ENCODE measurements around the gene ARMH3.

ARMH3 gene

DNA sequence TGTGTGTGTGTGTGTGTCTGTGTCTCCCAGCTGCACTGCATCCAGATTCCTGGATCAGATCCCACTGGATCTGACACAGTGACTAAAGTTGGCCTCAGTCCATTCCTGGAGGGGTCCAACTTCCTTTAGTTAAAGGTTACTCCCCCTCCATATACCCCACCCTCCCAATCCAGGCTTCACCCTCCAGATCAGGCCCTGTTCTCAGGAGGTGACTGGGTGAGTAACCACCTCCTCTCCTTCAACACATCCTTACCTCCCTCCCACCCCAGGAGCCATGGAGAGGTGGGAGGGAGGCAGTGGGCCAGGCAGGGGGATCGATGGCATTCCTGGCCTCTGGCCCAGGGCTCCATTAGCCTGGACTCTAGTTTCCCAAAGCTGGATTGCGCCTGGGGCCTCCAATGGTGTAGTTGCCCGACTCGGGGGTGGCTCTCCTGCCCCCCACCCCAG lies 223.6 kb downstream of the ARMH3 start:
- FAIRE-seq (no peak), DNase-seq (ENCODE audit: low spot score) (no peak)

DNA sequence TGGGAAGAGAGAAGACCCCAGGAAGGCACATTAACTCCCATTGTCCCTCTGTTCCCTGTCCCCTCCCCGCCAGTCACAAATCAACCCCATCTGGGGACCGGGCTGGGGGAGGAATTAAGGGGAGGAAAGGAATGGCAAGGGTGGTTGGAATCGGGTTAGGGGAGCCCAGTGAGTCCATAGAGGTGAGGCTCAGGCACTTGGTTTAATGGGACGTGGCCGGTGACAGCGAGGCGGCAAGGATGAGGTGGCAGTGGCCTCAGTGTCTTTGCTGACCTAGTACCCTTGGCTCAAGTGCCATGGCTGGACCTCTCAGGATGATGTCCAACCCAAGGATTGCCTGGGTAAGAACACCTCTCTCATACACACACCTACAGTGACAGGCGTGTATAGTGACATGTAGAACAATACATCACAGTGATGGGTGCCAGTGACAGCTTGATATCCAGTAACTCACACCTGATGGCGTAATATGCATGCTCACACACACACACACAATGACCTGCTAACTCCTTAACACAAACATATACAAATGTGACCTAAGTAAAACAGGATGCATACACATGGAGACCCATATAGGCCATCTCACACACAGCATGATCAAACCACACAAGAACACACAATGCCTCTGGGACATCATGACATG lies 224.7 kb downstream of the ARMH3 start:
- no peak for FAIRE-seq

GRCh38 chr10:101830322-101831168 lies 225.4 kb downstream of the ARMH3 start:
- peak; percentile 96 for FAIRE-seq
- peak; percentile 39 for DNase-seq (ENCODE audit: low spot score)

More for the DNA sequence above, 224.7 kb downstream of the ARMH3 start:
- no peak for DNase-seq (ENCODE audit: low spot score)

DNA sequence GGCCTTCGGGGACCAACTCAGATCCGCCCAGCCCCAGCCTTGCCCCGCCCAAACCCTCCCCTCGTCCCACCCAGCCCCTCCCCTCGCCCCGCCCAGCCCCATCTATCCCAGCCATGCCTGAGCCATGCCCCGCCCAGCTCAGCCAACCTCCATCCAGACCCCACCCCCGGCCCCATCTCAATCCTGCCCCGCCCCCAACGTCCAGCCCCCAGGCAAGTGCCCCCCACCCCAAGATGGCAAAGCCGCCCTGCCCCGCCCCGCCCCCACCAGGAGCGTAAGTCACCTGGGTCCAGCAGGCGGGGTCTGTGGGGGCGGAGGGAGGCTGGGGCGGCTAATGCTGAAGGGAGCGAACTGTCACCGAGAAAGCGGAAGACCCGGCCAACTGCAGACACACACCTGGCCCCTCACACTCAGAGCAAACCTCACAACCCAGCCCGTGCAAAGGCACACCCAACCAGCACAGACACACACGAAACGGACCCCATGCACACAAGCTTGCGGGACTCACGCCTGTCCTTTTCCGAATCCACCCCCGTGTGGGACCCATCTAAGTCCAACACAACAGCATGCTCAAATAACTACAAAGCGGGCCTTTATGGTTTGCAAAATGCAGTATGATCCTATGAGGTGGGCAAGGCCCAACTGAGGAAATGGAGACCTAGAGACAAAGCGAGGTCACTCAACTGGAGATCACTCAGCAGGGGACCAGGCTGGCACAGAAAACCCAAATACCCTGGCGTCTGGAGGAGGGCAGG lies 226.2 kb downstream of the ARMH3 start:
- FAIRE-seq (no peak), DNase-seq (ENCODE audit: low spot score) (no peak)

- DNase-seq (ENCODE audit: low spot score), result no peak
- FAIRE-seq, result no peak
Observed at GRCh38 chr10:101828766-101829551, 227.0 kb downstream of the ARMH3 start.

DNA sequence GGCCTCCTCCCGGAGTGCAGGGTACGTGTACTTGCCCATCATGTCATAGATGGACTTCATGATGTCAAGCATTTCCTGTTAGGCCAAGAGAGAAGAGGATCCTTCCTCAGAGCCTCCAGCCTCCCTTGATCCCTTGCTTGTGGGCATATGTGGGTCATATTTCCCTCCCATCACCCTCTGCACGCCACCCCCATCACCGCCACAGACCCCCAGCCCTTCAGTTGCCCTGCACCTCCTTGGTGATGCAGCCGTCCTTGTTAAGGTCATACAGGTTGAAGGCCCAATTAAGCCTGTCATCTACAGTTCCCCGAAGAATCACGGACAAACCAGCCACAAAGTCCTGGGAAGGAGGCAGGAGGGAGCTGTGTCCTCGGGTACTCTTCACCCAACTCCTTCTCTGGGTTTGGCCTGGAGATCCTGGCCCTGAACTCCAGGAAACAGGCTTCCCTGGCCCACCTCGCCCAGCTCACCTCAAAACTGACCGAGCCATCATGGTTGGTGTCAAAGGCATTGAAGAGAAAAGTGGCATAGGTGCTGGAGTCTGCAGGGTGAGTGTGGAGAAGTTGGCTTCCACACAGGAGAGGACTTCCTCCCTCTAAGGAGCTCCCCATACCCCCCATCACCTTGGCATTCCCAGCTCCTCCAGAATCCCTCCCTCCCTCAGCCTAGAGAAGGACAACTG lies 227.9 kb downstream of the ARMH3 start:
- DNase-seq (ENCODE audit: low spot score) (no peak), FAIRE-seq (no peak)

DNA sequence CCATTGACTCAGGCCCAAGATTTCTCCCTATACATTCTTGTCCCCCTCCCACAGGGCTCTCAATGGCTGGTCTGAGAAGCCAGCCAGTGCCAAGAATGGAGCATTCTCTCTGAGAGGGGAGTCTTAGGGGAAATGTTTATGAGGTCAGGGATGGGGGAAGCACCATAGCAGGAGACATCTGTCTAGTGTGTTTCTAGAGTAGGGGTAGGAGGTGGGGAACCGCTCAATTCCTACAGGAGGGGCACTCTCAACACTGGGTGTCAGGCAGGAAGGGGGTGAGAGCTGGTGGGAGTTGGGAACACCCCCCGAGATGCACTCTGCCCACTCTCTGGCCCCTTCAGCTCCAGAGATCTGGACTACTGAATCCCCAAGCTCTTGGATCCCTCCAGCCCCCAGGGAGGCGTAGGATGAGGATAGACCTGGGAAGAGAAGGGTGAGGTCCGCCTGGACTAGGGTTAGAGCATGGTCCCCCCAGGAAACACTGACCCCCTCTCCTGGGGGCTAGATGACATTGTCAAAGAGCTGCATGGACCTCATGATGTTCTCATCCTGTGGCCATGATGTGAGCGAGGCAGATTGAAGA lies 229.0 kb downstream of the ARMH3 start:
- DNase-seq (ENCODE audit: low spot score), result no peak
- no peak for FAIRE-seq

- FAIRE-seq (no peak), DNase-seq (ENCODE audit: low spot score) (no peak)
Observed at GRCh38 chr10:101824736-101825135, 231.2 kb downstream of the ARMH3 start.

DNA sequence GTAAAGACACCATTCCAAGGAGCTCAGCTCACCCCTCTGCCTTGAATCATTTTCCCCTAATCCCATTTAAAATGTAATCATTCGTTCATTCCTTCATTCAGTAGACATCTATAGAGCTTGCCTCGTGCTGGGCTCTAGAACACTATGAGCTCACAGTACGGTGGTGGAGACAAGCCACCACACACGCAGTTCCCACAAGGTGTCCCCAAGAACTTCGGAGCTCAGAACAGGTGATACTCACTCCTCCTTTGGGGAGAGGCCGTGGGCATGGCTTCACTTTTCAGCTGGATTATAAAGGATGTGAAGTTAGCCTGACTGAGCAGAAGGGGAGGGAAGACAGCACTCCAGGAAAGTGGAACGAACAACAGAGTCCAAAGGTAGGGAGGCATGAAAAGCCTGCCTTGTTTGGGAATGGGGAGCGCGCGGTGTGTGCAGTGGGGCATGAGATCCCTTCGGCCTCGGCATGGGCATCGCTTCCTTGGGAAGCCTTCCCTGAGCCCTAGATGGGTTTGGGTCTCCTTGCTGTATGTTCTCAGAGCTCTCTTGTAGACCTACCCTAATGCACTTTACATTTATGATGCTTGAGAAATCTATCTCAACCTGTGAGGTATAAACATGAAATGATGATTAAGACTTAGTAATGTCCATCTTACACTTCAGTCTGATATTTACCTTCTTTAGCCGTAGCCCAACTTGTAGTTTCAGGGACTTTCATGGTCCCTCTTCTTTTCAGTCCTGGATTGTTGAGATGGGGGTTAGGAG lies 236.9 kb downstream of the ARMH3 start:
- DNase-seq (ENCODE audit: low spot score) (peak; percentile 41), FAIRE-seq (no peak)

GRCh38 chr10:101818119-101818871 lies 237.7 kb downstream of the ARMH3 start, which contains the start of gene OGA:
Gene OGA, minus strand, starts transcription at chr10:101818444. Its CDS starts 422 bp downstream, at chr10:101818022.
- DNase-seq (ENCODE audit: low spot score), result peak; percentile 98
- FAIRE-seq, result peak; percentile 71

GRCh38 chr10:101817337-101818118 lies 238.4 kb downstream of the ARMH3 start:
- FAIRE-seq, result no peak
- DNase-seq (ENCODE audit: low spot score), result peak; percentile 76

GRCh38 chr10:101816913-101817336 lies 239.0 kb downstream of the ARMH3 start:
- no peak for FAIRE-seq
- no peak for DNase-seq (ENCODE audit: low spot score)

- no peak for FAIRE-seq
Observed at GRCh38 chr10:101816376-101816775, 239.6 kb downstream of the ARMH3 start.

GRCh38 chr10:101814466-101815071 lies 241.4 kb downstream of the ARMH3 start:
- FAIRE-seq, result no peak

More at GRCh38 chr10:101816376-101816775, 239.6 kb downstream of the ARMH3 start:
- DNase-seq (ENCODE audit: low spot score), result no peak

GRCh38 chr10:101812606-101813005 lies 243.4 kb downstream of the ARMH3 start:
- FAIRE-seq (no peak), DNase-seq (ENCODE audit: low spot score) (no peak)

More at GRCh38 chr10:101814466-101815071, 241.4 kb downstream of the ARMH3 start:
- no peak for DNase-seq (ENCODE audit: low spot score)

- FAIRE-seq (no peak), DNase-seq (ENCODE audit: low spot score) (no peak)
Observed at GRCh38 chr10:101807158-101807557, 248.8 kb downstream of the ARMH3 start.

DNA sequence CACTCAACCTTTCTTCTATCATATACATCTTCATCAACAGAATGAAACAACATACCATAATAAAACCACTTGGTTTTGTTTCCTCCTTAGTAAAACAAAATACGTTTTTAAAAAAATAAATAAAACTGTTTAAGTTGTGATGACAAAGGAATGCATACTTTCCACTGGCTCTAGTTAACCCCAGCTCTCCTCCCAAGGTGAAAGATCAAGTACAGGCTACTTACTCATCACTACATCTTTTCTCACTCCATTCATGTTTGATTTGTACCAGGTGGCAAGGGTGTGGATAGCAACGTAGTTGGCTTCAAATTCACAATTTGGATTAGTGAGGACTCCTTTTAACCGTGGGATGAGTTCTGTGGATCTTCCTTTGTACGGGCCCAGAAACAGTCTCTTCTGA lies 252.5 kb downstream of the ARMH3 start:
- DNase-seq (ENCODE audit: low spot score) (no peak), FAIRE-seq (no peak)
